Cerebellar cortex (tissue), 1 donor: ENCODE data around the gene ATRIP.

ENCODE experiments used
- DNase-seq: peaks from one replicate; pipeline ENCODE4 v3.0.0-alpha.2; 2015; ENCODE audit warnings: low spot score

Gene ATRIP

DNA sequence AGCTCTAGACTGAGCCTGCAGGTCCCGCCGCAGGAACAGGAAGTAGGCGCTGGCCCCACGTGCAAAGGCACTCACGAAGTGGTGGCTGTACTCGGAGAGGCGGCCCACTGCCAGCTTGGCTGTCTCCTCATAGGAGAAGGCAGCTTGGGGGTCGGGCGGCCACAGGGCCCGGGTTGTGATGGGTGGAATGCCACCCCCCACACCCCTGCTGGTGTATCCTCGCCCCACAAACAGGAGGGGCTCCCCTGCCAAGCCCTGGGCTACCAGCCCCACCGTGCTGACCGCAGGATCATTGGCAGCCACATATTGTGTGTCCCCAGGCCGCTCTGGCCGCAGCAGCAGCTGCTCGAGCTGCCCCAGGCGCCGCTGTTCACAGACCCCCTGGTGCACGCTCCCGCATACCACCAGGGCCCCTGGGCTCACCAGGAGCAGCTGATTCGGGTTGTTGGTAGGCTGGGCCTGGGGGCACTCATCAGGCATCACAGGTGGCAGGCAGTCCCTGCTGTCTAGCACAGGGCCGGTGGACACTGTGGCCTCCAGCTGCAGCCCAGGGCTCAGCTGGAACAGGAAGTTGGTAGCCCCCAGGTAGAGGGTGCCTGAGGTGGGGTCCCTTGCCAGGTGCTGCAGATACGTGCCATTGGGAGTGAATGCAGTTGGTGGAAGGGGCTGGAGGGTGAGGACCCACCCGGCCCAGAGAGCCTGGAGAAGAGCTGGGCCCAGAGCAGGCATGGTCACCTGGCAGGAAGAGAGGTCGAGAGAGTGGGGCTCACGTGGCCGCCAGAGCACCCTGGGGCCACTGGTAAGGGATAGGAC, 22.4 kb upstream of the ATRIP start:
- DNase-seq: no peak

- no peak for DNase-seq
Observed at GRCh38 chr3:48425281-48425812, 21.2 kb upstream of the ATRIP start.

DNA sequence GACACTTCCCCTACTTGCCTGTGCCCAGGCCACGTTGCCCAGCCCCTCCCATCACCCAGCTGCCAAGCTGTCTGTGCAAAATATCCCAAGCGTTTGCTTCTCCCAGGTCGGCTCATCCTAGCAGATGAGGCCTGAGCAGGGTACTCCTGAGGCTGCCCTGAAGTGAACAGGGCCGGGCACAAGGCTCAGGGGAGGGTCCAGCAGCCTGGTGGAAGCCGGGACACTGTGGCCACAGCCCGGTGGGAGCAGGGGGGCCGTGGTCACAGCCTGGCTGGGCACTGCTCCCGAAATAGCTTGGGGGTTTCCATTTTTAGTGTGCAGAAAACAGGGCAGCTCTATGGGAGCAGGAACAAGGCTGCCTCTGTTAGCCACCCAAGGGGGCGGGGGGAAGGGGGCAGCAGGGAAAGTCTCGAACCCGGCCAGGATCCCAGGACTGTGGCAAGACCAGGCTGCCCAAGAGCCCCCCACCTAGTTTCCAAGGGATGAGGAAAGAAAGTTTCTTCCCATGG, 20.1 kb upstream of the ATRIP start:
- DNase-seq: peak; percentile 35

DNA sequence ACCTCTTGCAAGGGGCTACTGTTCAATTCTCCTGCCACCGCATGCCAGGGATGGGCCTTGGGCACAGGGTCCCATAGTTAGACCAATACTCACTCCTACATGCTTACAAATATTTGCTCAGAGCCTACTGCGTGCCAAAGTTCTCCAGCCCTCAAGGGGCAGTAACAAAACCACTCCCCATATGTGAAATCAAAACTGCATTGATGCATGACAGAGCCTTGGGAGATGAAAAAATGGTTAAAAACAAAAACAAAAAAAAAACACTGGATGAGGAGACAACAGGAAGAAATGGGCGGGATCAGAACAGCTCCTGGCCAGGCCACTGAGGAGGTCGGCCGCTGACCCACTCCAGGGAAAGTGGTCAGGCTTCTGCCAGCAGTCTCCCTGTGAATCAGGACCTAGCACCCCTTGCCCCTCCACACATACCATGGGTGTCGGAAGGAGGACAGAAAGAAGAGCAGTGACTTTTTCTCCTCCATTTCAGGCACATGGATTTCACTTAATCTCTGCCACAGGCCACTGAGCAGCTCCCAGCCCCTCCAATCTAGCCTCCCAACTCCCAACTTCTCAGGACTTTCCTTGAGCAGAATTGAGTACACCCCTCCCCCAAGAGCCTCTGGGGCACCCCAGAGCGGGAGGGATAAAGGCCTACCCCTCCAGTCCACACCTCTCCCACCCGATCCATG, 19.4 kb upstream of the ATRIP start:
- DNase-seq: no peak

GRCh38 chr3:48427630-48427962, 18.9 kb upstream of the ATRIP start:
- no peak for DNase-seq

GRCh38 chr3:48428088-48428571, 18.4 kb upstream of the ATRIP start:
- DNase-seq: peak; percentile 22

DNA sequence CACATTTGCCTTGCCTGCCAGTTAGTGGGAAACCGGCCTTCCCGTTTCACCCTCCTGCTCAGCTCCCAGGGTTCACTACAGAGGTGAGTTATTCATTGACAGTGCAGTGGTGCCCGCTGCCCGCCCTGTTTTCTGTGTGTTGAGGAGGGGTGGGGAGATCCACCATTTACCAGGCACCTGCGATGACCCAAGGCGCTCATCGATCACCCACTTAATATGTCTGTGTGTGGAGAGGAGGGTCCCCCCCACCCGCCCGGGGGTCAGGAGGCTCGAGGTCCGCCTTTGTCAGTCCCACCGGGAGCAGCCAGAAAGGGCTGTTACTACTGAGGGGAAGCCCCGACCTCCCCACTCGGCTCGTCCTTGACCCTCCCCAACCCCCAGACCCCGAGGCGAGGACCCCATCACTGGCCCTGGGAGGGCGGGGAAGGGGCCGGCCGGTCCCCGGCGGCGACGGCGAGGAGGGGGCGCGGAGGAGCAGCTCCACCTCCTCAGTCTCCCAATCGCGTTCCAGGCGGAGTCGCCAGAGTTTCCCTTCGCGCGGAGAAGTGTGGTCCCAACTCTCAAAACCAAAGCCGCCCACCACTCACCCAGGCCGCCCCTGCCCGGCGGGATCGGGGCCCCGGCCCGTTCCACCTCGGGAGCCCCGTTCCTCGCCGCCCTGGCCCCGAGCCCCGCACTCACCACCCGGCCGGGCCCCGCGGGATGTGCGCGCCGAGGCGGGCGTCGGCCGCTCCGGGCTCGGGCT, 17.8 kb upstream of the ATRIP start:
- peak; percentile 32 for DNase-seq

- DNase-seq: peak; percentile 38
Observed at GRCh38 chr3:48429317-48429959, 17.1 kb upstream of the ATRIP start.

GRCh38 chr3:48429960-48430707, 16.4 kb upstream of the ATRIP start, which contains the start of gene PLXNB1:
Gene PLXNB1, minus strand, starts transcription at chr3:48430086. Its CDS starts 5,475 bp downstream, at chr3:48424611.
- peak; percentile 25 for DNase-seq

- DNase-seq: no peak
Observed at GRCh38 chr3:48430708-48431101, 15.8 kb upstream of the ATRIP start.

GRCh38 chr3:48431224-48432029, 15.1 kb upstream of the ATRIP start:
- DNase-seq: no peak

GRCh38 chr3:48432411-48433371, 13.8 kb upstream of the ATRIP start:
- peak; percentile 79 for DNase-seq

GRCh38 chr3:48433472-48434118, 12.9 kb upstream of the ATRIP start:
- DNase-seq: no peak

DNA sequence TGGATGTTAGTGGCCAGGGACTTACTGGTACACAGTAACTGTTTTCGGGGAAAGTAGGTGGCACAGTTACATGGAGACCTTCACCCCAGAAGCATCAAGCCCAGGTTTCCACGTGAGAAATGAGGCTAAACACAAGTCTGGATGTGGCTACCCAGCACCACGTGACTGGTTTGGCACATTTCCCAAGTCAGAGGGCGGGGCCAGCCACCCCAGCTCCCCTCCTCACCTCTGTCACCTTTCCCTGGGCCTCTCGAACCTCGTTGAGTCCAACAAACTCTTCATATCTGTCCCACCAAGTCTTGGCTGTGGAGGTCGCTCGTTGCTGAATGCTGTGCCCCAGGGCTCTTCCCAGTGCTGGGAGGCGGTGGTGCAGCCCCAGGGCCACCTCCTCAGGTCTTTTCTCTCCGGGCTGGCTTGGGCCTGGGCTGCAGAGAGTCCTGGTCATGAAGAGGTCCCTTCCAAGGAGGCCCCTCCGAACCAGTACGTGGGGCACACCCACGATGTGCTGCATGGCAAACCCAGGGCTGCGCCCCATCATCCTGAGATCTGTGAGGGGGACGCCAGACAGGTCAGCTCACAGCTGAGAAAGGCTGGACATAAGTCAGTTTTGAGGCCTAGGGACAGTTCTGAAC, 11.8 kb upstream of the ATRIP start:
- no peak for DNase-seq

GRCh38 chr3:48435223-48435595, 11.3 kb upstream of the ATRIP start:
- DNase-seq: no peak

GRCh38 chr3:48435774-48436476, 10.6 kb upstream of the ATRIP start:
- peak; percentile 93 for DNase-seq

- DNase-seq: no peak
Observed at GRCh38 chr3:48436477-48436787, 10.1 kb upstream of the ATRIP start.
